K562 (cell line): ENCODE results near the gene ARHGAP18. TPM values are rescaled to one million over a fixed set of nuclear protein-coding genes. Genes with fewer than 3 reads are reported as not detected.

Experiments
- ARID3A ChIP-seq: IDR thresholded peaks from 2 replicates; pipeline ENCODE4 v1.6.1; 2012; ENCODE audit warnings: low read depth, low read length, improper control_type of control experiment, borderline replicate concordance
- ATF1 ChIP-seq, 2 experiments: fragments of 450-650 bp in 1 of 2; IDR thresholded peaks; 2 replicates each; pipeline ENCODE4 v1.6.1; 2016; ENCODE audit warnings: missing compliant biosample characterization in 1 of 2, missing genetic modification characterization in 1 of 2
- DPF2 ChIP-seq: fragments of 450-650 bp; IDR thresholded peaks from 2 replicates; pipeline ENCODE4 v1.6.1; 2016
- ETV5 ChIP-seq: sonication (generic); formaldehyde crosslinking; IDR thresholded peaks from 2 replicates; pipeline ENCODE4 v1.4.0; 2020; ENCODE audit warnings: low read depth, mild to moderate bottlenecking, missing genetic modification reagents
- EWSR1 ChIP-seq: fragments of 450-650 bp; IDR thresholded peaks from 2 replicates; pipeline ENCODE4 v1.6.1; 2018; ENCODE audit warnings: borderline replicate concordance, mild to moderate bottlenecking, low read depth, moderate library complexity; ENCODE audit not compliant: partially characterized antibody
- HDAC1 ChIP-seq, 2 experiments: fragments of 450-650 bp; IDR thresholded peaks; 2 replicates each; pipeline ENCODE4 v1.6.1; 2016 to 2017; ENCODE audit warnings: inconsistent platforms in 1 of 2, mild to moderate bottlenecking in 1 of 2, moderate library complexity in 1 of 2
- JUN ChIP-seq, 2 experiments: sonication (generic) in 1 of 2; formaldehyde crosslinking in 1 of 2; IDR thresholded peaks; 2 replicates each; pipeline versions ENCODE4 v1.6.1 to v1.8.0; 2012 to 2022; ENCODE audit warnings: borderline replicate concordance in 2 of 2, mild to moderate bottlenecking in 2 of 2, improper control_type of control experiment in 1 of 2, low read depth in 1 of 2, low read length in 1 of 2, missing genetic modification reagents in 1 of 2
- MYNN ChIP-seq, 2 experiments: sonication (generic); formaldehyde crosslinking in 1 of 2; IDR thresholded peaks; 2 replicates each; pipeline versions ENCODE4 v1.5.0 to v1.6.1; 2016 to 2020; ENCODE audit warnings: antibody characterized with exemption in 1 of 2, missing genetic modification reagents in 1 of 2
- NFATC3 ChIP-seq: fragments of 450-650 bp; IDR thresholded peaks from 2 replicates; pipeline ENCODE4 v1.6.1; 2017; ENCODE audit warnings: mild to moderate bottlenecking
- PHF20 ChIP-seq: fragments of 450-650 bp; IDR thresholded peaks from 2 replicates; pipeline ENCODE4 v1.6.1; 2018; ENCODE audit not compliant: partially characterized antibody
- PHF8 ChIP-seq: fragments of 200-600 bp; sonication (generic); IDR thresholded peaks from 2 replicates; pipeline ENCODE4 v1.6.1; 2012; ENCODE audit warnings: mixed run types, mild to moderate bottlenecking, inconsistent platforms, low read length, moderate library complexity, borderline replicate concordance
- POLR2G ChIP-seq: fragments of 200-400 bp; formaldehyde crosslinking; IDR thresholded peaks from 2 replicates; pipeline ENCODE4 v1.6.1; 2017; ENCODE audit warnings: low read depth, mild to moderate bottlenecking, antibody characterized with exemption, low read length, moderate library complexity
- POLR3G ChIP-seq: IDR thresholded peaks from 2 replicates; pipeline ENCODE4 v1.6.1; 2011; ENCODE audit not compliant: insufficient read length, insufficient replicate concordance; ENCODE audit errors: extremely low read depth
- PRDM10 ChIP-seq: fragments of 450-650 bp; IDR thresholded peaks from 2 replicates; pipeline ENCODE4 v1.6.1; 2018; ENCODE audit not compliant: partially characterized antibody
- ZBTB9 ChIP-seq: fragments of 450-650 bp; formaldehyde crosslinking; IDR thresholded peaks from 2 replicates; pipeline ENCODE4 v1.4.0; 2020; ENCODE audit warnings: mild to moderate bottlenecking, moderate library complexity
- ZMIZ1 ChIP-seq, 2 experiments: fragments of 150-350 bp in 1 of 2; IDR thresholded peaks; 2 replicates each; pipeline ENCODE4 v1.6.1; 2012 to 2016; ENCODE audit warnings: low read depth in 2 of 2, low read length in 2 of 2, mild to moderate bottlenecking in 1 of 2, moderate library complexity in 1 of 2
- ZNF282 ChIP-seq: sonication (generic); formaldehyde crosslinking; IDR thresholded peaks from 2 replicates; pipeline ENCODE4 v1.8.1; 2023; ENCODE audit warnings: missing genetic modification reagents
- ZNF717 ChIP-seq: fragments of 250-450 bp; sonication (Bioruptor Pico); IDR thresholded peaks from 2 replicates; pipeline ENCODE4 v1.5.0; 2021
- polyA plus RNA-seq, 8 experiments: library from polyadenylated mRNA; depleted of rRNA in 4 of 8; stranded (reverse) in 5 of 8; unstranded in 3 of 8; fragments of >200 nt; fragmentation: Nextera tagmentation in 2 of 8; fragmentation: Illumina TruSeq in 1 of 8; extraction: Ambion mirVana in 2 of 8; extraction: Trizol in 1 of 8; gene quantifications; 2 replicates each; pipeline versions ENCODE4 v1.2.1 to v1.2.3, GENCODE V29; 2011 to 2014; ENCODE audit warnings: inconsistent platforms in 1 of 8, missing spikeins in 1 of 8
- total RNA-seq, 7 experiments: library from RNA; depleted of rRNA in 6 of 7; stranded (reverse); fragments of >200 nt in 6 of 7; fragmentation: Illumina TruSeq in 2 of 7; extraction: Trizol in 2 of 7; gene quantifications; 2 replicates each; pipeline versions ENCODE4 v1.2.1 to v1.2.3, GENCODE V29; 2011 to 2021; ENCODE audit warnings: low replicate concordance in 1 of 7

ARHGAP18 gene
- total and polyA plus RNA-seq, 9 of the 15 experiments (the other 6 are each of a cell fraction or from before 2014, with no cell fraction given), result 13.3 to 29.7 (median 21.1) TPM

GRCh38 chr6:129660346-129660676 is 49.7 kb downstream of the ARHGAP18 start (continued):
- TF ChIP-seq ARID3A, result no peak
- no peak for TF ChIP-seq EWSR1
- TF ChIP-seq POLR2G, result no peak
- no peak for TF ChIP-seq JUN (IDR thresholded peaks at IDR 0.05; ENCODE audit: borderline replicate concordance, low read depth, low read length)
- TF ChIP-seq JUN (CRISPR knock-in tag; IDR thresholded peaks at IDR 0.05; ENCODE audit: borderline replicate concordance), result no peak
- TF ChIP-seq PHF20, result peak; percentile 12
- no peak for TF ChIP-seq ZMIZ1 (IDR thresholded peaks at IDR 0.05; ENCODE audit: low read depth in 2 of 2, low read length in 2 of 2)
- no peak for TF ChIP-seq MYNN (IDR thresholded peaks at IDR 0.05)
- TF ChIP-seq MYNN (CRISPR knock-in tag; IDR thresholded peaks at IDR 0.05), result no peak
- no peak for TF ChIP-seq NFATC3
- no peak for TF ChIP-seq ATF1 (CRISPR knock-in tag; IDR thresholded peaks at IDR 0.05)
- TF ChIP-seq ATF1 (tag; IDR thresholded peaks at IDR 0.05), result peak; percentile 61
- TF ChIP-seq ETV5 (CRISPR knock-in tag), result no peak
- TF ChIP-seq PRDM10, result peak; percentile 1
- no peak for TF ChIP-seq POLR3G
- TF ChIP-seq PHF8, result peak; percentile 39; the same call in 1 of the 2 replicates
- no peak for TF ChIP-seq ZNF717 (CRISPR knock-in tag)
- 0 out of 4 replicates have a peak, but pooled peaks of 1 of the 2 experiments have one; percentile 10 for TF ChIP-seq HDAC1 (IDR thresholded peaks at IDR 0.05)
- TF ChIP-seq DPF2, result peak; percentile 20; the same call in 1 of the 2 replicates
- TF ChIP-seq ZNF282 (CRISPR knock-in tag), result no peak
- no peak for TF ChIP-seq ZBTB9
